ENCODE results near the gene SMYD3. TPM values are rescaled to one million over a fixed set of nuclear protein-coding genes. Genes with fewer than 3 reads are reported as not detected.

Gene SMYD3
- total and polyA plus RNA-seq, 9 of the 15 experiments (the other 6 are each of a cell fraction or from before 2014, with no cell fraction given), result 128 to 440 (median 197) TPM

DNA sequence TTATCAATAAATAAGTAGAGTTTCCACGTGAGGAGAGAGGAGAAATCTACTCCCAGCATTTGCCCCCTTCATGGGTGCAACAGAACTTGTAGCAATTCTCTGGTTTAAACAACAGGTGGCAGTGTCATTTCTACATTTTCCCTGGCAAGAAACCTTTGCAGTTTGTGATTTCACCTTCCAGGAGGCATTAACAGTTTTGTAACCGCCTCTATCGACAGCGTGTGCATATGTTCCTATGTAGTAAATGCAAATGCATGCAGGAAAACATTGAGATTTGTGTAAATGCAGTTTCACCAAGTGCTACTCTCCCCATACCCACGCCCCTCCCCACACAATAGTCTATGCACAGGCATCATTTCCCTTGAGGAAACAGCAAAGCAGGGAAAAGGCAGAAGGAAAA is 494.7 kb downstream of the SMYD3 start:
- Histone ChIP-seq H3K9ac (ENCODE audit: insufficient read depth in 1 of 2, low read depth in 2 of 2, low read length in 2 of 2) (no peak overlapping the region), H3K4me3 (no peak overlapping the region), H4K20me1 (replicated peaks; ENCODE audit: control insufficient read depth, insufficient read depth, low read length) (no peaks in the 10 kb centered on the region), H3K9me1 (ENCODE audit: control insufficient read depth, insufficient read depth, low read length) (no peaks in the 10 kb centered on the region), H3K79me2 (ENCODE audit: control insufficient read depth, insufficient read depth, low read length) (no peaks in the 10 kb centered on the region; the same call in 2 of the 3 replicates), H3K36me3 (ENCODE audit: control insufficient read depth, insufficient read depth, low read length) (no peaks in the 10 kb centered on the region), H3K9me3 (replicated peaks; ENCODE audit: control insufficient read depth, insufficient read depth, low read depth, low read length) (no peaks in the 10 kb centered on the region), H3K27ac (ENCODE audit: extremely low read depth, low read depth, low read length) (no peak overlapping the region), H2AFZ (ENCODE audit: low read depth, low read length) (peak overlapping the region; percentile 0; the same call in 1 of the 2 replicates), H3K4me2 (ENCODE audit: insufficient read depth, low read length) (no peak overlapping the region; the same call in 1 of the 2 replicates), H3K27me3 (ENCODE audit: control insufficient read depth in 2 of 2, insufficient read depth in 2 of 2, low read length in 2 of 2) (no peaks in the 10 kb centered on the region), H3K4me1 (replicated peaks in 1 of 2; ENCODE audit: control insufficient read depth in 2 of 2, insufficient read depth in 2 of 2, low read length in 2 of 2) (no peaks in the 10 kb centered on the region; a peak in 2 of 5 replicates)
- 16% methylated on average over 5 of the region's 5 CpGs for WGBS (ENCODE audit: insufficient coverage, low coverage, missing lambda C conversion rate)
- ATAC-seq (peak; percentile 89), DNase-seq (ENCODE audit: extremely low read depth in 1 of 4, low spot score in 3 of 4) (peak; percentile 53 to 72 (median 58)), FAIRE-seq (peak; percentile 85)
- ChIA-PET POLR2A (interaction anchor here (1.2 kb wide), 1 partner anchor 24 kb away, joined by 4 read pairs; no protein-coding TSS in a partner anchor), CTCF (ENCODE audit: low intra/inter-chr PET ratio) (interaction anchor here (1.4 to 3.5 kb wide), 5 partner anchors 105 to 480 kb away, joined by 6 to 33 read pairs (median 8); no protein-coding TSS in a partner anchor)
- no TSS peak for BruUV-seq (replicated peaks)
- intact Hi-C loops (cut with micrococcal nuclease), result loop anchor here (1.0 to 10.0 kb wide), 7 partner anchors 105 to 742 kb away; no protein-coding TSS in a partner anchor
- in situ Hi-C loops (cut with MboI), result loop anchor here (25.0 kb wide), 1 partner anchor 275 kb away; no protein-coding TSS in a partner anchor
- TF ChIP-seq ZKSCAN1 (IDR thresholded peaks at IDR 0.05; ENCODE audit: low read depth, low read length) (no peak), MAZ (CRISPR knock-in tag; conservative IDR thresholded peaks at IDR 0.05 in 1 of 2, IDR thresholded peaks at IDR 0.05 in 1 of 2) (peak in 1 of 2 experiments; percentile 60; a peak in 2 of 4 replicates), PHF20 (IDR thresholded peaks at IDR 0.05; ENCODE audit: partially characterized antibody) (no peak), TGIF2 (CRISPR knock-in tag; IDR thresholded peaks at IDR 0.05) (no peak), CC2D1A (IDR thresholded peaks at IDR 0.05) (peak; percentile 77), RAD21 (CRISPR knock-in tag; conservative IDR thresholded peaks at IDR 0.05 in 1 of 2, IDR thresholded peaks at IDR 0.05 in 1 of 2) (peak; percentile 94 to 97), CEBPB (tag; IDR thresholded peaks at IDR 0.05) (0 out of 2 replicates have a peak, but pooled peaks have one; percentile 13)
- TF ChIP-seq, protein P1, sequence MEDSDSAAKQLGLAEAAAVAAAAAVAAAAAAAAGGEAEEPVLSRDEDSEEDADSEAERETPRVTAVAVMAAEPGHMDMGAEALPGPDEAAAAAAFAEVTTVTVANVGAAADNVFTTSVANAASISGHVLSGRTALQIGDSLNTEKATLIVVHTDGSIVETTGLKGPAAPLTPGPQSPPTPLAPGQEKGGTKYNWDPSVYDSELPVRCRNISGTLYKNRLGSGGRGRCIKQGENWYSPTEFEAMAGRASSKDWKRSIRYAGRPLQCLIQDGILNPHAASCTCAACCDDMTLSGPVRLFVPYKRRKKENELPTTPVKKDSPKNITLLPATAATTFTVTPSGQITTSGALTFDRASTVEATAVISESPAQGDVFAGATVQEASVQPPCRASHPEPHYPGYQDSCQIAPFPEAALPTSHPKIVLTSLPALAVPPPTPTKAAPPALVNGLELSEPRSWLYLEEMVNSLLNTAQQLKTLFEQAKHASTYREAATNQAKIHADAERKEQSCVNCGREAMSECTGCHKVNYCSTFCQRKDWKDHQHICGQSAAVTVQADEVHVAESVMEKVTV (CRISPR knock-in tag; IDR thresholded peaks at IDR 0.05), result peak; percentile 84
- TF ChIP-seq, protein P2, sequence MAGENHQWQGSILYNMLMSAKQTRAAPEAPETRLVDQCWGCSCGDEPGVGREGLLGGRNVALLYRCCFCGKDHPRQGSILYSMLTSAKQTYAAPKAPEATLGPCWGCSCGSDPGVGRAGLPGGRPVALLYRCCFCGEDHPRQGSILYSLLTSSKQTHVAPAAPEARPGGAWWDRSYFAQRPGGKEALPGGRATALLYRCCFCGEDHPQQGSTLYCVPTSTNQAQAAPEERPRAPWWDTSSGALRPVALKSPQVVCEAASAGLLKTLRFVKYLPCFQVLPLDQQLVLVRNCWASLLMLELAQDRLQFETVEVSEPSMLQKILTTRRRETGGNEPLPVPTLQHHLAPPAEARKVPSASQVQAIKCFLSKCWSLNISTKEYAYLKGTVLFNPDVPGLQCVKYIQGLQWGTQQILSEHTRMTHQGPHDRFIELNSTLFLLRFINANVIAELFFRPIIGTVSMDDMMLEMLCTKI (IDR thresholded peaks at IDR 0.05; ENCODE audit: partially characterized antibody), result no peak
- TF ChIP-seq, protein P3, sequence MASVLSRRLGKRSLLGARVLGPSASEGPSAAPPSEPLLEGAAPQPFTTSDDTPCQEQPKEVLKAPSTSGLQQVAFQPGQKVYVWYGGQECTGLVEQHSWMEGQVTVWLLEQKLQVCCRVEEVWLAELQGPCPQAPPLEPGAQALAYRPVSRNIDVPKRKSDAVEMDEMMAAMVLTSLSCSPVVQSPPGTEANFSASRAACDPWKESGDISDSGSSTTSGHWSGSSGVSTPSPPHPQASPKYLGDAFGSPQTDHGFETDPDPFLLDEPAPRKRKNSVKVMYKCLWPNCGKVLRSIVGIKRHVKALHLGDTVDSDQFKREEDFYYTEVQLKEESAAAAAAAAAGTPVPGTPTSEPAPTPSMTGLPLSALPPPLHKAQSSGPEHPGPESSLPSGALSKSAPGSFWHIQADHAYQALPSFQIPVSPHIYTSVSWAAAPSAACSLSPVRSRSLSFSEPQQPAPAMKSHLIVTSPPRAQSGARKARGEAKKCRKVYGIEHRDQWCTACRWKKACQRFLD (CRISPR knock-in tag; IDR thresholded peaks at IDR 0.05), result no peak
- TF ChIP-seq, protein P4, sequence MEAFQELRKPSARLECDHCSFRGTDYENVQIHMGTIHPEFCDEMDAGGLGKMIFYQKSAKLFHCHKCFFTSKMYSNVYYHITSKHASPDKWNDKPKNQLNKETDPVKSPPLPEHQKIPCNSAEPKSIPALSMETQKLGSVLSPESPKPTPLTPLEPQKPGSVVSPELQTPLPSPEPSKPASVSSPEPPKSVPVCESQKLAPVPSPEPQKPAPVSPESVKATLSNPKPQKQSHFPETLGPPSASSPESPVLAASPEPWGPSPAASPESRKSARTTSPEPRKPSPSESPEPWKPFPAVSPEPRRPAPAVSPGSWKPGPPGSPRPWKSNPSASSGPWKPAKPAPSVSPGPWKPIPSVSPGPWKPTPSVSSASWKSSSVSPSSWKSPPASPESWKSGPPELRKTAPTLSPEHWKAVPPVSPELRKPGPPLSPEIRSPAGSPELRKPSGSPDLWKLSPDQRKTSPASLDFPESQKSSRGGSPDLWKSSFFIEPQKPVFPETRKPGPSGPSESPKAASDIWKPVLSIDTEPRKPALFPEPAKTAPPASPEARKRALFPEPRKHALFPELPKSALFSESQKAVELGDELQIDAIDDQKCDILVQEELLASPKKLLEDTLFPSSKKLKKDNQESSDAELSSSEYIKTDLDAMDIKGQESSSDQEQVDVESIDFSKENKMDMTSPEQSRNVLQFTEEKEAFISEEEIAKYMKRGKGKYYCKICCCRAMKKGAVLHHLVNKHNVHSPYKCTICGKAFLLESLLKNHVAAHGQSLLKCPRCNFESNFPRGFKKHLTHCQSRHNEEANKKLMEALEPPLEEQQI (IDR thresholded peaks at IDR 0.05), result 0 out of 2 replicates have a peak, but pooled peaks have one; percentile 49
- TF ChIP-seq, protein P5, sequence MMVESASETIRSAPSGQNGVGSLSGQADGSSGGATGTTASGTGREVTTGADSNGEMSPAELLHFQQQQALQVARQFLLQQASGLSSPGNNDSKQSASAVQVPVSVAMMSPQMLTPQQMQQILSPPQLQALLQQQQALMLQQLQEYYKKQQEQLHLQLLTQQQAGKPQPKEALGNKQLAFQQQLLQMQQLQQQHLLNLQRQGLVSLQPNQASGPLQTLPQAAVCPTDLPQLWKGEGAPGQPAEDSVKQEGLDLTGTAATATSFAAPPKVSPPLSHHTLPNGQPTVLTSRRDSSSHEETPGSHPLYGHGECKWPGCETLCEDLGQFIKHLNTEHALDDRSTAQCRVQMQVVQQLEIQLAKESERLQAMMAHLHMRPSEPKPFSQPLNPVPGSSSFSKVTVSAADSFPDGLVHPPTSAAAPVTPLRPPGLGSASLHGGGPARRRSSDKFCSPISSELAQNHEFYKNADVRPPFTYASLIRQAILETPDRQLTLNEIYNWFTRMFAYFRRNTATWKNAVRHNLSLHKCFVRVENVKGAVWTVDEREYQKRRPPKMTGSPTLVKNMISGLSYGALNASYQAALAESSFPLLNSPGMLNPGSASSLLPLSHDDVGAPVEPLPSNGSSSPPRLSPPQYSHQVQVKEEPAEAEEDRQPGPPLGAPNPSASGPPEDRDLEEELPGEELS (CRISPR knock-in tag; IDR thresholded peaks at IDR 0.05; ENCODE audit: borderline replicate concordance), result no peak

Data from K562 (cell line).